22Rv1 (cell line): ENCODE measurements around the gene SLC25A21.
"Not testable (repeated sequence)": the region's sequence is repeated elsewhere in the genome, so short reads cannot be mapped to it uniquely, and the experiment has no call there.

ENCODE experiments used
- H3K27ac ChIP-seq: fragments of 450-650 bp; 2 replicates; pipeline ENCODE4 v1.5.1; 2017
- ZFX ChIP-seq: fragments of 450-650 bp; IDR thresholded peaks from 2 replicates; pipeline ENCODE4 v1.6.1; 2017; ENCODE audit warnings: antibody characterized with exemption, borderline replicate concordance
- TF ChIP-seq, protein P1 (sequence below): fragments of 450-650 bp; IDR thresholded peaks from 2 replicates; pipeline ENCODE4 v1.5.1; 2017; ENCODE audit warnings: mild to moderate bottlenecking

Gene SLC25A21

GRCh38 chr14:36996133-36996856 is 176.1 kb downstream of the SLC25A21 start:
- no peak overlapping the region for H3K27ac ChIP-seq
- no peak for TF ChIP-seq ZFX
- TF ChIP-seq, protein P1, sequence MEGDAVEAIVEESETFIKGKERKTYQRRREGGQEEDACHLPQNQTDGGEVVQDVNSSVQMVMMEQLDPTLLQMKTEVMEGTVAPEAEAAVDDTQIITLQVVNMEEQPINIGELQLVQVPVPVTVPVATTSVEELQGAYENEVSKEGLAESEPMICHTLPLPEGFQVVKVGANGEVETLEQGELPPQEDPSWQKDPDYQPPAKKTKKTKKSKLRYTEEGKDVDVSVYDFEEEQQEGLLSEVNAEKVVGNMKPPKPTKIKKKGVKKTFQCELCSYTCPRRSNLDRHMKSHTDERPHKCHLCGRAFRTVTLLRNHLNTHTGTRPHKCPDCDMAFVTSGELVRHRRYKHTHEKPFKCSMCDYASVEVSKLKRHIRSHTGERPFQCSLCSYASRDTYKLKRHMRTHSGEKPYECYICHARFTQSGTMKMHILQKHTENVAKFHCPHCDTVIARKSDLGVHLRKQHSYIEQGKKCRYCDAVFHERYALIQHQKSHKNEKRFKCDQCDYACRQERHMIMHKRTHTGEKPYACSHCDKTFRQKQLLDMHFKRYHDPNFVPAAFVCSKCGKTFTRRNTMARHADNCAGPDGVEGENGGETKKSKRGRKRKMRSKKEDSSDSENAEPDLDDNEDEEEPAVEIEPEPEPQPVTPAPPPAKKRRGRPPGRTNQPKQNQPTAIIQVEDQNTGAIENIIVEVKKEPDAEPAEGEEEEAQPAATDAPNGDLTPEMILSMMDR: no peak

GRCh38 chr14:36989806-36990205 is 182.6 kb downstream of the SLC25A21 start:
- H3K27ac ChIP-seq: no peak overlapping the region
- TF ChIP-seq, protein P1: no peak
- no peak for TF ChIP-seq ZFX

- no peak for TF ChIP-seq ZFX
- TF ChIP-seq, protein P1: no peak
- H3K27ac ChIP-seq: no peak overlapping the region
Measured at GRCh38 chr14:36988989-36989388, 183.4 kb downstream of the SLC25A21 start.

GRCh38 chr14:36988568-36988967 is 183.8 kb downstream of the SLC25A21 start:
- H3K27ac ChIP-seq: no peak overlapping the region
- no peak for TF ChIP-seq ZFX
- TF ChIP-seq, protein P1: no peak

DNA sequence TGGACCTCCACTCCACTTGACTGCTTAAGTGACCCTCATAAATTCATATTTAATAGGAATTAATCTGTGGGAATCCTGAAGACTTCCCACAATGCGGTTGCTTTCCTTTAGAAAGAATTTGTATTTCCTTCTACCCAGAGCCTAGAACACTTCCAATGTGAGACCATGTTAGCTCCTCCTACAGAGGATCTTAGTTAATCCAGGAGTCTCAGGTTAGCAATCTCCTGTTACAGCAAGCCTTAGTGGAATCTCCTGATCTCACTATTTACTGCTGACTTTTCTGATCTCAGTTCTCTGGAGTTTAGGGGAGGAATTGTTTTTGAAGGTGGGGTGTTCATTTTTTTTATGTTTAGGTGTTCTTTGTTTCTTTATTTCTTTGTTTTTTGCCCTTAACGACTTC is 186.0 kb downstream of the SLC25A21 start:
- TF ChIP-seq, protein P1: no peak
- no peak for TF ChIP-seq ZFX
- no peak overlapping the region for H3K27ac ChIP-seq

DNA sequence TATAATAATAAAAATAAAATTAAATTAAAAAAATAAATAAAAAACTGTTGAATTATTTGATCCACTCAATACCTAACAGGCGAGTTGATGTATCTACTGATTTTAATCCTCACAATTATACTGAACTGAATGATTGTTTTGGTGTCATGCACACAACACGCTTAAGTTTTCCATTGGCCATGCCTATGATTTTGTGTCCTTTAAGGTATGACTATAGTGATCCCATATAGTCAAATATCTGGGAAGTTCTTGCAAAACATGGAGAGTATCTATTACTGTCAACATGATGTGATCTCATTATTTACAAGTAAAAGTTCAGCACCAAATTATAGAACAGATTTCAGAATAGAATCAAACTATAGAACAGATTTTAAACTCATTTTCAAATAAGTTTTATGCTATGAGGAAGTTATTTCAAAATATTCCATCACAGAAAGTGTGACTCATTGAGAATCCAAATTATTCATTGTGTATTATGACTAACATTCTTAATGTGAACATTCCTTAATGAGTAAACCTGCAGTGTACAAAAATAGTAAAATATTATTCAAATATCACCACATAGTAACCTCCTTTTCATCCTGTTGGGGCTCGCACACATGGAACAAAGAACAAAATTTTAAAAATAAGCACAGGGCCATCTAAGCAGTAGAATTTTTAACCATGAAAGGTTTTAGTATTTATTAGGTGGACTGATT is 190.4 kb downstream of the SLC25A21 start:
- TF ChIP-seq, protein P1: no peak
- no peak for TF ChIP-seq ZFX
- H3K27ac ChIP-seq: no peak overlapping the region

GRCh38 chr14:36980413-36980812 is 192.0 kb downstream of the SLC25A21 start:
- H3K27ac ChIP-seq: not testable (repeated sequence)

- TF ChIP-seq, protein P1: no peak
- TF ChIP-seq ZFX: no peak
- no peak overlapping the region for H3K27ac ChIP-seq
Measured at GRCh38 chr14:36979863-36980262, 192.5 kb downstream of the SLC25A21 start.
